Measurements from ENCODE around the gene B3GAT1. TPM values are rescaled to one million over a fixed set of nuclear protein-coding genes. Genes with fewer than 3 reads are reported as not detected.
"Not testable (repeated sequence)": the region's sequence is repeated elsewhere in the genome, so short reads cannot be mapped to it uniquely, and the experiment has no call there.

The B3GAT1 gene
- total and polyA plus RNA-seq, 2 experiments from 2014 or later, result 4.8 to 28.3 TPM

DNA sequence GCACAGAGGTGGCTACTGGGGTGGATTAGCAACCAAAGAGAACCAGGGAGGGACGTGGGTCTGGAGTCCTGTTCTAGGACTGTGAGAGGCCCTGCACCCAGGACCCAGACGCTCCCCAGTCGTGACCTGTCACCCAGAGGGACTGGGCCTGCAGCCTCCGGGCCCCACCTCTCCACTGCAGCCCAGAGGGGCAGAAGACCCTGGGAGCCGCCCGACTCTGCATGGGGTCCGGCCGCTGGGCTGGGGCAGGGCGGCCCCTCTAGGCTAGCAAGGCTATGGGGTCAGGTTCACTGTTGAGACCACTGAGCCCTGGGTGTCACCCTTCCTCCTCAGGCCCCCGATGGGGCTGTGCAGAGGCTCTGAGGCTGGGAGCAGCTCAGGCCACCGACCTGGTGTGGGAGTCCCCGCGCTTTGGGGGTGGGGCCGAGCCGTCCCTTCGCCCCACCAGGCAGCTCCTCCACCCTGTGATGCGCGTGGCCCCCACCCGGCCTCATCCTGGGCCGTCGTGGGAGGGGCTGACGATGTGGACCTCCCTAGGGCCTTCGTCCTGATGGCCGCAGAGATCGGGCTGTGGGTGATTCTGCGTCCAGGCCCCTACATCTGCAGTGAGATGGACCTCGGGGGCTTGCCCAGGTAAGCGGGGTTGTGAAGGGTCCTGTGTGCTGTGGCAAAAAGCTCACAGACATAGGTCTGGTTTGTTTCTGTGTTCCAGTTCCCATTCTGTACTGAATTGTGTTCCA lies 67.4 kb downstream of the B3GAT1 start:
- not testable (repeated sequence) for DNase-seq (ENCODE audit: low spot score); ATAC-seq; H3K36me3 Mint-ChIP-seq (ENCODE audit: low read depth)

DNA sequence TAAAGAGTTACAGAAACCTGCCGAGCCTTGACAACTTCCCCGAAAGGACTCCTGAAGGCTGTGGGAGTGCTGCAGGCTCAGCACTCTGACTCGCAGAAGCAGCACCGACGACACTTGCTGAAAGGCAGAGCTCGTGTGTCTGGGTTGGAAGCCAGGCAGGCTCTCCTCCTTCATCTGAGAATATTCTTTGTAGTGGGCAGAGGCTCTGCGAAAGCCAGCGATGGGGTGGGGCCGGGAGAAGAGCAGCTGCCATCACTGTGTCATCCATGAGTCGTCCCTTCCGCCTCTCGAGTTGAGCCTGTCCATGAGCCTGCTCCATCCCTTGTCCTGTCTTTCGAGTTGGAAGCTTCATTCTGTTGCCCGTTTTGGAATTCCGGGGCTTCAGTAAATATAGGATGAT lies 68.4 kb downstream of the B3GAT1 start:
- Histone ChIP-seq H3F3A (replicated peaks; ENCODE audit: low read depth) (no peaks in the 10 kb centered on the region), H3K79me2 (replicated peaks; ENCODE audit: insufficient read depth) (no peaks in the 10 kb centered on the region), H3K4me2 (no peak overlapping the region), H4K20me1 (replicated peaks; ENCODE audit: insufficient read depth) (no peaks in the 10 kb centered on the region), H2AFZ (no peak overlapping the region), H3K36me3 (ENCODE audit: insufficient read depth) (no peaks in the 10 kb centered on the region), H3K27ac (ENCODE audit: low read depth) (no peak overlapping the region), H3K4me3 (no peak overlapping the region), H3K9me2 (ENCODE audit: insufficient read depth) (no peaks in the 10 kb centered on the region), H3K27me3 (ENCODE audit: insufficient read depth) (no peaks in the 10 kb centered on the region), H3K4me1 (ENCODE audit: insufficient read depth) (no peaks in the 10 kb centered on the region; the same call in 1 of the 2 replicates)
- H3K9me3 Mint-ChIP-seq, result no peaks in the 10 kb centered on the region
- H3K36me3 Mint-ChIP-seq (ENCODE audit: low read depth), result no peaks in the 10 kb centered on the region
- H3K27ac Mint-ChIP-seq, result no peak overlapping the region
- peaks cover 7% of the 10 kb centered on the region for H3K4me1 Mint-ChIP-seq
- ATAC-seq (no peak), DNase-seq (ENCODE audit: low spot score) (no peak)
- H3K4me3 Mint-ChIP-seq, result no peak overlapping the region
- H3K27me3 Mint-ChIP-seq (ENCODE audit: insufficient read depth, low read depth, poor library complexity), result peaks cover 5% of the 10 kb centered on the region
- TF ChIP-seq, protein P1, sequence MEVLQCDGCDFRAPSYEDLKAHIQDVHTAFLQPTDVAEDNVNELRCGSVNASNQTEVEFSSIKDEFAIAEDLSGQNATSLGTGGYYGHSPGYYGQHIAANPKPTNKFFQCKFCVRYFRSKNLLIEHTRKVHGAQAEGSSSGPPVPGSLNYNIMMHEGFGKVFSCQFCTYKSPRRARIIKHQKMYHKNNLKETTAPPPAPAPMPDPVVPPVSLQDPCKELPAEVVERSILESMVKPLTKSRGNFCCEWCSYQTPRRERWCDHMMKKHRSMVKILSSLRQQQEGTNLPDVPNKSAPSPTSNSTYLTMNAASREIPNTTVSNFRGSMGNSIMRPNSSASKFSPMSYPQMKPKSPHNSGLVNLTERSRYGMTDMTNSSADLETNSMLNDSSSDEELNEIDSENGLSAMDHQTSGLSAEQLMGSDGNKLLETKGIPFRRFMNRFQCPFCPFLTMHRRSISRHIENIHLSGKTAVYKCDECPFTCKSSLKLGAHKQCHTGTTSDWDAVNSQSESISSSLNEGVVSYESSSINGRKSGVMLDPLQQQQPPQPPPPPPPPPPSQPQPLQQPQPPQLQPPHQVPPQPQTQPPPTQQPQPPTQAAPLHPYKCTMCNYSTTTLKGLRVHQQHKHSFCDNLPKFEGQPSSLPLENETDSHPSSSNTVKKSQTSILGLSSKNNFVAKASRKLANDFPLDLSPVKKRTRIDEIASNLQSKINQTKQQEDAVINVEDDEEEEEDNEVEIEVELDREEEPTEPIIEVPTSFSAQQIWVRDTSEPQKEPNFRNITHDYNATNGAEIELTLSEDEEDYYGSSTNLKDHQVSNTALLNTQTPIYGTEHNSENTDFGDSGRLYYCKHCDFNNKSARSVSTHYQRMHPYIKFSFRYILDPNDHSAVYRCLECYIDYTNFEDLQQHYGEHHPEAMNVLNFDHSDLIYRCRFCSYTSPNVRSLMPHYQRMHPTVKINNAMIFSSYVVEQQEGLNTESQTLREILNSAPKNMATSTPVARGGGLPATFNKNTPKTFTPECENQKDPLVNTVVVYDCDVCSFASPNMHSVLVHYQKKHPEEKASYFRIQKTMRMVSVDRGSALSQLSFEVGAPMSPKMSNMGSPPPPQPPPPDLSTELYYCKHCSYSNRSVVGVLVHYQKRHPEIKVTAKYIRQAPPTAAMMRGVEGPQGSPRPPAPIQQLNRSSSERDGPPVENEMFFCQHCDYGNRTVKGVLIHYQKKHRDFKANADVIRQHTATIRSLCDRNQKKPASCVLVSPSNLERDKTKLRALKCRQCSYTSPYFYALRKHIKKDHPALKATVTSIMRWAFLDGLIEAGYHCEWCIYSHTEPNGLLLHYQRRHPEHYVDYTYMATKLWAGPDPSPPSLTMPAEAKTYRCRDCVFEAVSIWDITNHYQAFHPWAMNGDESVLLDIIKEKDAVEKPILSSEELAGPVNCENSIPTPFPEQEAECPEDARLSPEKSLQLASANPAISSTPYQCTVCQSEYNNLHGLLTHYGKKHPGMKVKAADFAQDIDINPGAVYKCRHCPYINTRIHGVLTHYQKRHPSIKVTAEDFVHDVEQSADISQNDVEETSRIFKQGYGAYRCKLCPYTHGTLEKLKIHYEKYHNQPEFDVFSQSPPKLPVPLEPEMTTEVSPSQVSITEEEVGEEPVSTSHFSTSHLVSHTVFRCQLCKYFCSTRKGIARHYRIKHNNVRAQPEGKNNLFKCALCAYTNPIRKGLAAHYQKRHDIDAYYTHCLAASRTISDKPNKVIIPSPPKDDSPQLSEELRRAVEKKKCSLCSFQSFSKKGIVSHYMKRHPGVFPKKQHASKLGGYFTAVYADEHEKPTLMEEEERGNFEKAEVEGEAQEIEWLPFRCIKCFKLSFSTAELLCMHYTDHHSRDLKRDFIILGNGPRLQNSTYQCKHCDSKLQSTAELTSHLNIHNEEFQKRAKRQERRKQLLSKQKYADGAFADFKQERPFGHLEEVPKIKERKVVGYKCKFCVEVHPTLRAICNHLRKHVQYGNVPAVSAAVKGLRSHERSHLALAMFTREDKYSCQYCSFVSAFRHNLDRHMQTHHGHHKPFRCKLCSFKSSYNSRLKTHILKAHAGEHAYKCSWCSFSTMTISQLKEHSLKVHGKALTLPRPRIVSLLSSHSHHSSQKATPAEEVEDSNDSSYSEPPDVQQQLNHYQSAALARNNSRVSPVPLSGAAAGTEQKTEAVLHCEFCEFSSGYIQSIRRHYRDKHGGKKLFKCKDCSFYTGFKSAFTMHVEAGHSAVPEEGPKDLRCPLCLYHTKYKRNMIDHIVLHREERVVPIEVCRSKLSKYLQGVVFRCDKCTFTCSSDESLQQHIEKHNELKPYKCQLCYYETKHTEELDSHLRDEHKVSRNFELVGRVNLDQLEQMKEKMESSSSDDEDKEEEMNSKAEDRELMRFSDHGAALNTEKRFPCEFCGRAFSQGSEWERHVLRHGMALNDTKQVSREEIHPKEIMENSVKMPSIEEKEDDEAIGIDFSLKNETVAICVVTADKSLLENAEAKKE (CRISPR knock-in tag; IDR thresholded peaks at IDR 0.05), result no peak
- no peak for TF ChIP-seq EZH2 (IDR thresholded peaks at IDR 0.05; ENCODE audit: low read depth, unreplicated experiment)
- TF ChIP-seq ZNF114 (CRISPR knock-in tag; IDR thresholded peaks at IDR 0.05), result no peak
- TF ChIP-seq, protein P2, sequence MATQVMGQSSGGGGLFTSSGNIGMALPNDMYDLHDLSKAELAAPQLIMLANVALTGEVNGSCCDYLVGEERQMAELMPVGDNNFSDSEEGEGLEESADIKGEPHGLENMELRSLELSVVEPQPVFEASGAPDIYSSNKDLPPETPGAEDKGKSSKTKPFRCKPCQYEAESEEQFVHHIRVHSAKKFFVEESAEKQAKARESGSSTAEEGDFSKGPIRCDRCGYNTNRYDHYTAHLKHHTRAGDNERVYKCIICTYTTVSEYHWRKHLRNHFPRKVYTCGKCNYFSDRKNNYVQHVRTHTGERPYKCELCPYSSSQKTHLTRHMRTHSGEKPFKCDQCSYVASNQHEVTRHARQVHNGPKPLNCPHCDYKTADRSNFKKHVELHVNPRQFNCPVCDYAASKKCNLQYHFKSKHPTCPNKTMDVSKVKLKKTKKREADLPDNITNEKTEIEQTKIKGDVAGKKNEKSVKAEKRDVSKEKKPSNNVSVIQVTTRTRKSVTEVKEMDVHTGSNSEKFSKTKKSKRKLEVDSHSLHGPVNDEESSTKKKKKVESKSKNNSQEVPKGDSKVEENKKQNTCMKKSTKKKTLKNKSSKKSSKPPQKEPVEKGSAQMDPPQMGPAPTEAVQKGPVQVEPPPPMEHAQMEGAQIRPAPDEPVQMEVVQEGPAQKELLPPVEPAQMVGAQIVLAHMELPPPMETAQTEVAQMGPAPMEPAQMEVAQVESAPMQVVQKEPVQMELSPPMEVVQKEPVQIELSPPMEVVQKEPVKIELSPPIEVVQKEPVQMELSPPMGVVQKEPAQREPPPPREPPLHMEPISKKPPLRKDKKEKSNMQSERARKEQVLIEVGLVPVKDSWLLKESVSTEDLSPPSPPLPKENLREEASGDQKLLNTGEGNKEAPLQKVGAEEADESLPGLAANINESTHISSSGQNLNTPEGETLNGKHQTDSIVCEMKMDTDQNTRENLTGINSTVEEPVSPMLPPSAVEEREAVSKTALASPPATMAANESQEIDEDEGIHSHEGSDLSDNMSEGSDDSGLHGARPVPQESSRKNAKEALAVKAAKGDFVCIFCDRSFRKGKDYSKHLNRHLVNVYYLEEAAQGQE (IDR thresholded peaks at IDR 0.05; ENCODE audit: unreplicated experiment), result no peak
- TF ChIP-seq NANOG (IDR thresholded peaks at IDR 0.05; ENCODE audit: borderline replicate concordance), result no peak
- no peak for TF ChIP-seq ZNF331 (CRISPR knock-in tag; IDR thresholded peaks at IDR 0.05; ENCODE audit: low read depth)
- TF ChIP-seq POLR2AphosphoS5 (IDR thresholded peaks at IDR 0.05; ENCODE audit: low read depth), result no peak
- TF ChIP-seq, protein P3, sequence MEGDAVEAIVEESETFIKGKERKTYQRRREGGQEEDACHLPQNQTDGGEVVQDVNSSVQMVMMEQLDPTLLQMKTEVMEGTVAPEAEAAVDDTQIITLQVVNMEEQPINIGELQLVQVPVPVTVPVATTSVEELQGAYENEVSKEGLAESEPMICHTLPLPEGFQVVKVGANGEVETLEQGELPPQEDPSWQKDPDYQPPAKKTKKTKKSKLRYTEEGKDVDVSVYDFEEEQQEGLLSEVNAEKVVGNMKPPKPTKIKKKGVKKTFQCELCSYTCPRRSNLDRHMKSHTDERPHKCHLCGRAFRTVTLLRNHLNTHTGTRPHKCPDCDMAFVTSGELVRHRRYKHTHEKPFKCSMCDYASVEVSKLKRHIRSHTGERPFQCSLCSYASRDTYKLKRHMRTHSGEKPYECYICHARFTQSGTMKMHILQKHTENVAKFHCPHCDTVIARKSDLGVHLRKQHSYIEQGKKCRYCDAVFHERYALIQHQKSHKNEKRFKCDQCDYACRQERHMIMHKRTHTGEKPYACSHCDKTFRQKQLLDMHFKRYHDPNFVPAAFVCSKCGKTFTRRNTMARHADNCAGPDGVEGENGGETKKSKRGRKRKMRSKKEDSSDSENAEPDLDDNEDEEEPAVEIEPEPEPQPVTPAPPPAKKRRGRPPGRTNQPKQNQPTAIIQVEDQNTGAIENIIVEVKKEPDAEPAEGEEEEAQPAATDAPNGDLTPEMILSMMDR (conservative IDR thresholded peaks at IDR 0.05; ENCODE audit: low read depth in 2 of 2), result no peak

More for the DNA sequence above, 67.4 kb downstream of the B3GAT1 start:
- not testable (repeated sequence) for H2AFZ ChIP-seq; H3K36me3 ChIP-seq (ENCODE audit: insufficient read depth); H3K9me3 Mint-ChIP-seq; H3K27me3 ChIP-seq (ENCODE audit: insufficient read depth); H3K27me3 Mint-ChIP-seq (ENCODE audit: insufficient read depth, low read depth, poor library complexity); H3K9me2 ChIP-seq (ENCODE audit: insufficient read depth); H3K27ac ChIP-seq (ENCODE audit: low read depth); H3K4me2 ChIP-seq; H3K79me2 ChIP-seq (replicated peaks; ENCODE audit: insufficient read depth); H3K4me3 Mint-ChIP-seq; H3K27ac Mint-ChIP-seq; H3F3A ChIP-seq (replicated peaks; ENCODE audit: low read depth); H4K20me1 ChIP-seq (replicated peaks; ENCODE audit: insufficient read depth); H3K4me3 ChIP-seq; H3K4me1 ChIP-seq (ENCODE audit: insufficient read depth)
- peaks cover 17% of the 10 kb centered on the region for H3K4me1 Mint-ChIP-seq
